ENCODE results near the gene UBR4. TPM values are rescaled to one million over a fixed set of nuclear protein-coding genes. Genes with fewer than 3 reads are reported as not detected.
A peak's percentile ranks its signal among the peaks of the same experiment; 100 is the strongest.

UBR4 gene
- total and polyA plus RNA-seq, 10 of the 15 experiments (the other 5 are each of a cell fraction or from before 2014, with no cell fraction given) = 34.2 to 124 (median 56.2) TPM

GRCh38 chr1:19087737-19088594 lies 122.1 kb downstream of the UBR4 start:
- Histone ChIP-seq H3K4me3 (0 out of 2 replicates have a peak overlapping the region, but pooled peaks have one; percentile 6), H3K4me1 (ENCODE audit: control insufficient read depth, insufficient read depth, low read length) (peaks cover 26% of the 10 kb centered on the region), H3K4me2 (ENCODE audit: control insufficient read depth, insufficient read depth) (peak overlapping the region; percentile 44), H3K79me2 (ENCODE audit: control insufficient read depth, insufficient read depth, low read length) (no peaks in the 10 kb centered on the region), H3K36me3 (ENCODE audit: control insufficient read depth in 2 of 2, insufficient read depth in 2 of 2, low read length in 1 of 2) (peaks cover 39 to 43% of the 10 kb centered on the region in 2 experiments), H3K9ac (ENCODE audit: control insufficient read depth, insufficient read depth, low read length) (peak overlapping the region; percentile 13; the same call in 1 of the 2 replicates), H4K20me1 (ENCODE audit: control insufficient read depth, insufficient read depth) (no peaks in the 10 kb centered on the region; the same call in 1 of the 2 replicates), H3K9me3 (replicated peaks; ENCODE audit: control insufficient read depth, insufficient read depth, low read length) (no peaks in the 10 kb centered on the region), H3K27me3 (replicated peaks in 1 of 2; ENCODE audit: control insufficient read depth in 2 of 2, insufficient read depth in 2 of 2, low read length in 1 of 2) (no peaks in the 10 kb centered on the region), H3K27ac (ENCODE audit: control insufficient read depth, insufficient read depth) (peak overlapping the region; percentile 75), H2AFZ (ENCODE audit: control insufficient read depth, low read depth, low read length) (no peak overlapping the region)
- no peak for FAIRE-seq
- ChIA-PET SMC1A (ENCODE audit: uncharacterized antibody, unreplicated experiment) (interaction anchor here (0.6 to 2.2 kb wide), 12 partner anchors 8 to 204 kb away, joined by 3 to 7 read pairs (median 4); no protein-coding TSS in a partner anchor), CTCF (interaction anchor here (0.7 to 3.8 kb wide), 8 partner anchors 8 to 204 kb away, joined by 3 to 22 read pairs (median 5); partner anchors contain the start of gene ALDH4A1), RAD21 (ENCODE audit: unreplicated experiment) (interaction anchor here (0.6 to 2.1 kb wide), 8 partner anchors 9 to 181 kb away, joined by 3 to 8 read pairs (median 5); no protein-coding TSS in a partner anchor), POLR2A (interaction anchor here (0.9 to 1.0 kb wide), 2 partner anchors 134 kb away, joined by 3 read pairs; no protein-coding TSS in a partner anchor)
- peak; percentile 90 for ATAC-seq
- peak; percentile 19 for DNase-seq (ENCODE audit: low read depth, low spot score)
- 38% methylated on average over 9 of the region's 9 CpGs for WGBS (ENCODE audit: insufficient coverage, insufficient replicate concordance, low lambda C conversion rate, missing lambda C conversion rate)
- no TSS peak for BruUV-seq (replicated peaks)
- in situ Hi-C loops (cut with MboI) = no loop called here
- intact Hi-C loops (cut with micrococcal nuclease; ENCODE audit: unreplicated experiment) = loop anchor here (2.0 kb wide), 1 partner anchor 185 kb away; the partner anchor contains the start of gene ALDH4A1
- TF ChIP-seq MYB (IDR thresholded peaks at IDR 0.05; ENCODE audit: borderline replicate concordance, low read depth, low read length) (no peak), E2F8 (IDR thresholded peaks at IDR 0.05; ENCODE audit: low read depth, partially characterized antibody) (no peak), POLR2AphosphoS5 (IDR thresholded peaks at IDR 0.05; ENCODE audit: low read length) (0 out of 2 replicates have a peak, but pooled peaks have one; percentile 16), HSF1 (IDR thresholded peaks at IDR 0.05; ENCODE audit: low read depth, low read length) (no peak), NR2C1 (IDR thresholded peaks at IDR 0.05) (0 out of 2 replicates have a peak, but pooled peaks have one; percentile 8), POLR2AphosphoS2 (IDR thresholded peaks at IDR 0.05; ENCODE audit: low read depth, low read length) (no peak), TCF12 (IDR thresholded peaks at IDR 0.05; ENCODE audit: low read depth, low read length) (no peak), SUPT20H (IDR thresholded peaks at IDR 0.05; ENCODE audit: borderline replicate concordance, control insufficient read depth, low read depth, low read length) (no peak), ZNF274 (IDR thresholded peaks at IDR 0.05; ENCODE audit: insufficient read depth, insufficient read length) (no peak), MAX (IDR thresholded peaks at IDR 0.05; ENCODE audit: low read depth, low read length) (no peak), USF1 (IDR thresholded peaks at IDR 0.05; ENCODE audit: borderline replicate concordance, extremely low read length, insufficient read depth, low read depth, low read length) (peak; percentile 14), IKZF1 (conservative IDR thresholded peaks at IDR 0.05) (0 out of 2 replicates have a peak, but pooled peaks have one; percentile 10), MLLT1 (IDR thresholded peaks at IDR 0.05) (peak; percentile 60; the same call in 1 of the 2 replicates), EED (IDR thresholded peaks at IDR 0.05; ENCODE audit: low read depth) (peak; percentile 44; the same call in 1 of the 2 replicates)

All from GM12878 (cell line).